Activated naive CD4-positive, alpha-beta T cell treated with Interleukin-2 at 50 U/mL for 16 hours (primary cell): ENCODE results near the gene MRPL46.
"Not testable (repeated sequence)": the region's sequence is repeated elsewhere in the genome, so short reads cannot be mapped to it uniquely, and the experiment has no call there.

Experiments
- DNase-seq: peaks from one replicate; pipeline ENCODE4 v3.0.0-alpha.2; 2020

The MRPL46 gene

DNA sequence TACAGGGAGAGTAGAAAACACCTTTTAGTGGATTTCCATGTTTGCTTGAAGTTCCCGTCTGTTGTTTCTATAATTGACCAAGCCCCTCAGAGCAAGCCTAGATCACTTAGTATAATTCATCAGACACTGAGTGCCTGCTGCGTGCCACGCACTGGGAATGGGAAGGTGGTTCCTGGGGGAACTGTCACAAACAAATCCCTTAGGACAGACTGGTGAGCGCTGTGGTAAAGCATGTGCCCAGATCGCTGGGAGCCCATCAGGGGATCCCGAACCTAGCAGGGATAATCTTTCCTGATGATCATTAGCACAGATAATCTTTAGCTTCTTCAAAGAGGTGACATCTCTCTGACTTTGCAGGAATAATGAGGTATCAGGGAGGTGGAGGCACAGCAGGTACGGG is 9.9 kb upstream of the MRPL46 start:
- DNase-seq: no peak

- DNase-seq: no peak
Observed at GRCh38 chr15:88476635-88477060, 9.5 kb upstream of the MRPL46 start.

DNA sequence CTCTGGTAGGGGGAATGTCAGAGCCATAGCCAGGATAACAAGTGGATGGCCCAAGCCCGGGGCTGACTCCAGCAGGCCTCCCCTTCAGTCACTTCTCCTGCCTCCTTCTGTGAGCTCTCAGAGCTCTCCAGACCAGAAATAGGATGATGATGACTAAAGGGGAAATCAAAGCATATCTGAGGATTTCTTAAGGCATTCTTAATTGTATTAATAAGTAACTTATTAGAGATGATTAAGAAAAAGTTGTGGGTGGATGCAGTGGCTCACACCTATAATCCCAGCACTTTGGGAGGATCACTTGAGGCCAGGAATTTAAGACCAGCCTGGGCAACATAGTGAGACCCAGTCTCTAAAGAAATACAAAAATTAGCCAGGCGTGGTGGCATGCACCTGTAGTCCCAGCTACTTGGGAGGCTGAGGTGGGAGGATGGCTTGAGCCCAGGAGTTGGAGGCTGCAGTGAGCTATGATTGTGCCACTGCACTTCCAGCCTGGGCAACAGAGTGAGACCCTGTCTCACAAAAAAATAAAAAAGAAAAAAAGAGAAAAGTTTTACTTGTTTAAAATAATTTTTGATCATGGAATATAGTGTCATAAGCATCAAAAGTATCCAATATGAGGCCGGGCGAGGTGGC is 6.6 kb upstream of the MRPL46 start:
- DNase-seq: not testable (repeated sequence)

GRCh38 chr15:88472225-88472624 is 5.0 kb upstream of the MRPL46 start:
- no peak for DNase-seq

DNA sequence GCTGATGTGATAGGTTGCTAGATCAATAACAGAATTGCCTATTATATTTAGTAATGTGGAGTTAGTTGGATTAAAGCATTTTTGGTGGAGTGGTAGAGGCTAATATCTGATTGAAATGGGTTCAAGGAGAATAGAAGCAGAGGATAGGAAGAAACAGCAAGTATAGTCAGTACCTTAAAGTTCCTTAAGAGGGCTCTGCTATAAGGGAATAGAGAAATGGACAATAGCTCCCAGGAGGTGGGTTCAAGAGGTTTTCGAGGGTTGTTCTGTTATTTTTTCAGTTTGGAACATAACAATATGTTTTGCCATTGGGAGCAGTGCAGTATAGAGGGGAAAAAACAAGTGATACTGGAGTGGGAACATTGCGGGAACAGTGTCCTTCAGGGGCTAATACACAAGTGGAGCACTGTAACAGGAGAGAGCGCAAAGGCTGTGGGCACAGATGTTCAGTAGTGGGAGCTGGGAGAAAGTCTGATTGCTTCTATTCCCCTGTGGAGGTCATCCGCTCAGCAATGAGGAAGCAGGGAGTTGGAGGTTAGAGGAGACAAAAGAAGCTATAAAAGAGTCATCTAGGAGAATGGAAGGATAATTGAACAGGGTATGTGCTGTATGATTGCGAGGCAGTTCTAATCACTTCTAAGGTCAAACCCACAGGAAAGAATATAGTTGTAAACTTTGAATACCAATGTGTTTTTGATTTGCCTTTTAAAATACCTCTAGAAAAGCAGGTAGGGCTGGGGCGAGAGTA is 3.6 kb upstream of the MRPL46 start:
- no peak for DNase-seq

DNA sequence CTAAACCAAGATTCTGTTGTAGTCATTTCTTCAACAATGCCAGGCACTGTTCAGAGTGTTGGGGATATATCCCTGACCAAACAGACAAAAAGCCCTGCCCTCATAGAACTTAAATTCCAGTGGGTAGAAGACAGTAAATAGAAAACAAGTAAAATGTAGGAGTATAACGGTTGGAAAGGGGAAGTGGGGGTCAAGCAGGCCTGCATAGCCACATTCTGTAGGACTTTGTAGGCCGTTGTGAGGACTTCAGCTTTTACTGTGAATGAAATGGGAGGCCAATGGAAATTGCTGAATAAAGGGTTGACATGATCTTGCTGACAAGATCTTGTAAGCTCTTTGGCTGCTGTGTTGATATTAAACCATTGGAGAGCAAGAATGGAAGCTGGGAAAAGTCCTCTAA is 2.1 kb upstream of the MRPL46 start:
- DNase-seq: no peak

DNA sequence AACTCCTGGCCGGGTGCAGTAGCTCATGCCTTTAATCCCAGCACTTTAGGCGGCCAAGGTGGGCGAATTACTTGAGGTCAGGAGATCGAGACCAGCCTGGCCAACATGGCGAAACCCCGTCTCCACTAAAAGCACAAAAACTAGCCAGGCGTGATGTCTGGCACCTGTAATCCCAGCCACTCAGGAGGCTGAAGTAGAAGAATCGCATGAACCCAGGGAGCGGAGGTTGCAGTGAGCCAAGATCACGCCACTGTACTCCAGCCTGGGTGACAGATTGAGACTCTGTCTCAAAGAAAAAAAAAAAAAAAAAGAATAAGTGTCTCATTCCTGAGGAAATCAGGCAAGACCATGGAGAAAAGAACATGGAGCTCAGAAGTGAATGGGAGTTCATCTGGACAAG is 1.5 kb upstream of the MRPL46 start:
- DNase-seq: not testable (repeated sequence)

DNA sequence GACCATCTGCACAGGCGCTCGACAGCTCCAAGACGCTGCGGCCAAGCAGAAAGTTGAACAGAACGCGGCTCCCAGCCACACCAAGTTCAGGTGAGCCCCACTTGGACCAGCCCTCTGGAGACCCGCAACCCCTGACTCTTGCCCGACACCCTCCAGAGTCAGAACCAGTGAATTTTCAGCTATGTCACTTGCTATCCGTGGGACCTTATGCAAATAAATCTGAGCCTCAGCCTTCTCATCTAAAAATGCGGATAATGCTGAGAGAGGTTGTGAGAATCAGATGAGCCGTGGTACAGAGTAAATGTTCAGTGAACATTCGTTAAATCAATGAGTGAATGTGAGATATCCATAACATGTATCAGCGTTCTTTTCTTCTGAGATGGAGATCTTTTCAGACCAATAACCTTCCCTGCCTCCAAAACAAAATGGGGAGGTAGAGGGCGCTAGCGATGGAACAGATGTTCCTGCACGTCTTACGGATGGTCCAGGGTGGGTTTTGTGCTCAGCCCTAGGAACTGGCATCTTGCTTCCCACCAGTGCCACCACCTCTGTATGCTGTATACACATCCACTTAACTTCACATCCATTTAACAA is 844 bp upstream of the MRPL46 start:
- no peak for DNase-seq

GRCh38 chr15:88465633-88466224 is 1.5 kb downstream of the MRPL46 start:
- no peak for DNase-seq

DNA sequence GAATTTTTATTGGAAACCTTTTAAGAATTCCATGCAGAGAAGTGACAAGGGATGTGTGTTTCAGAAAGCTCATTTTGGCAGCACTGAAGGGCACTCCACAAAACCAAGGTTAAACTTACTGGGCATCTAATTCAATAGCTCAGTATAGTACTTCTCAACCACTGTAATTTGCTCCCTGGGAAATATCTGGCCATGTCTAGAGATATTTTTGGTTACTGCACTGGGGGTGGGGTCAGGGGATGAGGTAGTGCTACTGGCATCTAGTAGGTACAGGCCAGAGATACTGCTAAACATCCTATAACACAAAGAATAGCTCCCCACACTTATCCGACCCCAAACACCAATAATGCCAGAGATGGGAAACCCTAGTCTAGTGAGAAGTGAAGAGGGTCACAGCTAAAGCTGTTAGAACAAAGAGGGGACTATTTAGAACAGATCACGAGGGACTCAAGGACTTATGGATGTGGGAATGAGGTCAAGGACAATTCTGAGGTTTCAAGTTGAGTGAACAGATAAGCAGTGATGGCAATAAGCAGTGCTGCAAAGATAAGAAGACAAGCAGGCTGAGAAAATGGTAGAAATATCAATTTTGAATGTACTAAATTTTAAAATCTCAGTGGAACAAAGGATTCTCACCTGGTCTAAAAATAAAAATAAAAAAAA is 3.2 kb downstream of the MRPL46 start:
- no peak for DNase-seq

- no peak for DNase-seq
Observed at GRCh38 chr15:88456733-88457132, 10.5 kb downstream of the MRPL46 start.

GRCh38 chr15:88454867-88455810 is 12.0 kb downstream of the MRPL46 start:
- DNase-seq: peak; percentile 28

GRCh38 chr15:88454236-88454635 is 13.0 kb downstream of the MRPL46 start:
- DNase-seq: no peak

- DNase-seq: no peak
Observed at GRCh38 chr15:88453651-88454050, 13.5 kb downstream of the MRPL46 start.

DNA sequence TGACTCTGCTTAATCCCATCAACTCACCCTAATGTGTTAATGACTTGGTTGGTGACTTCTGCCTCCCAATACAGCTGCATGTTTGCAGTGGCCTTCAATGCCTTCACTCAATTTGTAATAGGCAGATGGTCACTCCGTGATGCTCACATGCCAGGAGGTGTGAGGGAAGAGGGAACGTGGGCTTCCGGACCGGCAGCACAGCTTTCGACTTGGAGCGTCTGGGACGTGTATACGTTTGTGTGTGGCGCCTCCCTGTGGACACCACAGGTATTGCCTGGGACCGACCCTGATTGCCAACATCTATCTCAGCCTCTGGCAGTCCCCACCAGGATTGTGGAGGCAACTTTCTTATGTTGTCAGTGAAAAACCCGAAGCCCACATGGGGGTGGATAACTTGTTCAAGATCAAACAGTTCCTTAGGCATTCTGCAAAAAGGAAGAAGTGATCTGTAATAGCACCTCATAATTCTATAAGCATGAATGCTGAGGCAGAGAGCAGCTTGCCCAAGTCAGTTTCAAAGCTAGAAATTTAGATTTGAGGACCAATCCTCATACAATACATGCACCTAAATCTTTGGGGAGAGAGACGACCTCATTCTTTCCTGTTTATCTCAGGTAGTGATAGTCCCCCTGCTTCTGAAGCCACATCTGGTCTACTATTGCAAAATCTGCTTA is 16.9 kb downstream of the MRPL46 start:
- peak; percentile 55 for DNase-seq

GRCh38 chr15:88449581-88449980 is 17.6 kb downstream of the MRPL46 start:
- DNase-seq: no peak

DNA sequence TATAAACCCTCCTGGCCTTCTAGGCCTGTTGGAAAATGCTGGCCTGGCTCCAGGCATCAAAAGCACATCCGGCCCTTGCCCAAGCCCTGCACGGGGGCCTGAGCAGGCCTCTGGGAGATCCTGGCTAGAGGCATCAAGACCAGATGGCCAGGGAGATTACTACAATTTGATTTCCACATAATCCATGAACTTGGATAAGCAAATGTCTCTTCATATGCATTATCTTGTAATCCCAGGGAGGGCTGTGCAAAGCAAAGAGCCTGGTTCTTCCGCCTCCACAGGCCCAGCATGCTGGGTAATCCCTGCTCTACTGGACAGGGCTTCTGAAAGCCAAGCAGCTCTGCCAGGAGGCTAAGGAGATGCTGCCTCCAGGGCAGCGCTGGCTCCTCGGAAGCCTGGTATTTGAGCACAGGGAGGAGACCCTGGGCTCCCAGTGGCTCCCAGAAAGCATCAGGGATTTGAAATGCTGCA is 18.2 kb downstream of the MRPL46 start:
- DNase-seq: no peak

DNA sequence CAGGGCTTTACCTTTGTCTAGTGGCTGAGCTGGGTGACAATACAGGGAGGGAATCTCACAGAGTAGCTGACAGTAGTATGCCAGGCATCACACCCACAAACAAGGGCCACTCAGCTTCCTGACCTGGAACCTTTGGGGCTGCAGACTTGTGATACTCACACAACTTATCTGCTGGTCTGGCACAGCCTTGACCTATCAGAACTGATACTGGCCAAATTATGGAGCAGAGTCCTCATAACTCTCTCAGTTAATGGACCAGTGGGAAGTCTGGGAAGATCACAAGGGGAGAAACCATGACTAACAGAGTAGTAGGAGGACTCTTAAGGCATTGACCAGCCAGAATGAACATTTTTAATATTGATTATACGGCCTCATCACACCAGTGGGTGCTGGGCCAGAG is 19.4 kb downstream of the MRPL46 start:
- no peak for DNase-seq

DNA sequence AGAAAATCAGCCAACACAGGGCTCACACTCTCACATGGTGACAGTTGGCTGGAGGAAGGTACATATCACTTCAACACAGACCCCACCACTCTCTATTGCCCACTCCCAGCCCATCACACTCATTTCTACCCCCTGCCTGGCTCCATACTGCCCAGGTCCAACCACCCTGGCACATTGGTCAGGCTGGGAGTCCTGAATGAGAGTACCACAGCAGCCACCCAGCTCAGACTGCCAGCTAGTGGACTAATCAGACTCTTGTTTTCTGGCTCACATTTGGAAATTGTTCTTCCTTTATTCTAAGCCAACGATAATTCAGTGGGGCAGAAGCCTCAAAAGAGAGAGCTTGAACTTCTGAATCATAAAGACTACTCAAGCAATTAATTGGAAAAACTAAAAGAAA is 20.0 kb downstream of the MRPL46 start:
- no peak for DNase-seq

GRCh38 chr15:88441076-88441730 is 26.0 kb downstream of the MRPL46 start:
- no peak for DNase-seq

- no peak for DNase-seq
Observed at GRCh38 chr15:88440021-88440420, 27.2 kb downstream of the MRPL46 start.
